ENCODE data around the gene SERAC1.

- TF ChIP-seq POLR2AphosphoS5 (IDR thresholded peaks at IDR 0.05) = peak in 1 of 2 donors; percentile 18
- no peak for TF ChIP-seq CTCF (IDR thresholded peaks at IDR 0.05)
Measured at GRCh38 chr6:158174514-158174913, 6.5 kb upstream of the SERAC1 start.

Data from esophagus muscularis mucosa (tissue), 3 donors.